ENCODE results near the gene RNF111.
"Not testable (repeated sequence)": the region's sequence is repeated elsewhere in the genome, so short reads cannot be mapped to it uniquely, and the experiment has no call there.

Gene RNF111

GRCh38 chr15:59063042-59063441, 75.6 kb downstream of the RNF111 start:
- no peak for DNase-seq

GRCh38 chr15:59069430-59069829, 82.0 kb downstream of the RNF111 start:
- no peak for DNase-seq

GRCh38 chr15:59074607-59075006, 87.1 kb downstream of the RNF111 start:
- DNase-seq = no peak

- DNase-seq = no peak
These were observed 100.3 kb downstream of the RNF111 start for GRCh38 chr15:59087731-59088130.

GRCh38 chr15:59094077-59094476, 106.6 kb downstream of the RNF111 start:
- DNase-seq = no peak

GRCh38 chr15:59096429-59096828, 109.0 kb downstream of the RNF111 start:
- no peak for DNase-seq

GRCh38 chr15:59099162-59099685, 111.8 kb downstream of the RNF111 start:
- no peak for DNase-seq

GRCh38 chr15:59104602-59104911, 117.1 kb downstream of the RNF111 start:
- DNase-seq = no peak

GRCh38 chr15:59104912-59105732, 117.7 kb downstream of the RNF111 start, which contains the start of gene CCNB2:
Gene CCNB2, plus strand, starts transcription at chr15:59105146. Its CDS starts 123 bp downstream, at chr15:59105269.
- DNase-seq = peak; percentile 78

GRCh38 chr15:59105854-59106253, 118.4 kb downstream of the RNF111 start:
- no peak for DNase-seq

- no peak for DNase-seq
These were observed 123.8 kb downstream of the RNF111 start for GRCh38 chr15:59111251-59111650.

- DNase-seq = no peak
These were observed 127.6 kb downstream of the RNF111 start for GRCh38 chr15:59115047-59115446.

- no peak for DNase-seq
These were observed 128.7 kb downstream of the RNF111 start for GRCh38 chr15:59116141-59116540.

- no peak for DNase-seq
These were observed 129.3 kb downstream of the RNF111 start for GRCh38 chr15:59116771-59117170.

- DNase-seq = no peak
These were observed 132.2 kb downstream of the RNF111 start for GRCh38 chr15:59119625-59120024.

- DNase-seq = no peak
These were observed 133.5 kb downstream of the RNF111 start for GRCh38 chr15:59120937-59121336.

GRCh38 chr15:59124261-59124660, 136.8 kb downstream of the RNF111 start:
- DNase-seq = no peak

- DNase-seq = not testable (repeated sequence)
These were observed 138.2 kb downstream of the RNF111 start for GRCh38 chr15:59125683-59126082.

GRCh38 chr15:59127255-59127654, 139.8 kb downstream of the RNF111 start:
- not testable (repeated sequence) for DNase-seq

- DNase-seq = no peak
These were observed 144.0 kb downstream of the RNF111 start for GRCh38 chr15:59131456-59131855.

- DNase-seq = no peak
These were observed 144.6 kb downstream of the RNF111 start for GRCh38 chr15:59131969-59132562.

GRCh38 chr15:59133929-59134427, 146.5 kb downstream of the RNF111 start:
- DNase-seq = no peak

- no peak for DNase-seq
These were observed 150.1 kb downstream of the RNF111 start for GRCh38 chr15:59137566-59137965.

- DNase-seq = peak; percentile 53
These were observed 150.8 kb downstream of the RNF111 start for GRCh38 chr15:59138243-59138642.
